Measurements from ENCODE around the gene TXNRD3.
"Not testable (repeated sequence)": the region's sequence is repeated elsewhere in the genome, so short reads cannot be mapped to it uniquely, and the experiment has no call there.

The TXNRD3 gene

DNA sequence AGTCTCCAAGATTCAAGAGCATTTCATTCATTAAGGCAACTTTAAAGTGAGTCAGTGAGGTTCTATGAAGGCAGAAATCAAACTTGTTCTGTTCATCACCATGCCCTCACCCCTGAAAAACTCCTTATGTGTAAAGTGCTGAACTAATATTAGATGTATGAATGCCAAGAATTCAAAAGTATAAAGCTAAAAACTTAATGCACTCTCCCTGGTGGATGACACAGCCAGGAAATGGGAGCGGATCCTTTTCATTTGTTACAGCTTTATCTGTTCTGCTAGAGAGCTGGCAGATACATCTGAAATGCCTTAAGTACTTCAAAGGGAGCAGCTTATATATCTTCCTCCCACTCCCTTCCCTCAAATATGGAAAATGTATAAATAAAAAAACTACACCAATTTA lies 8.2 kb downstream of the TXNRD3 start:
- DNase-seq (ENCODE audit: low read depth), result no peak

DNA sequence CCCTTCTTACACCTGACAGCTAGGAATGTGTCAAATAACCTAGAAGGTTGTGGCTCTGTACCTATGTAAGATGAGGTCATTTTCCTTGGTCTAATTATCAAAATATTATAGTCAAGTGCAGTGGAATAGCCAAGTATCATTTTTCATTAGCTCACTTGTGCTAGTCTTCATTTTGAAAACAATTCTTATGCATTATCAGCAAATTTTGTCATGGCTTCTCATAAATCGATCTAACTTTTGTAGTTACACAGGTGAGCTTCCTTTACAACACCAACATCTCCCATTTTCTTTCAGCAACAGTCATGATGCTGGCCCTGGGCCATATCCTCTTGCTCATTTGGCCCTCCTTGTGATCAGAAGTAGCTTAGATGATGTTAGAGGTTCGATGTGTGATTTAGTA lies 10.3 kb downstream of the TXNRD3 start:
- DNase-seq (ENCODE audit: low read depth), result no peak

DNA sequence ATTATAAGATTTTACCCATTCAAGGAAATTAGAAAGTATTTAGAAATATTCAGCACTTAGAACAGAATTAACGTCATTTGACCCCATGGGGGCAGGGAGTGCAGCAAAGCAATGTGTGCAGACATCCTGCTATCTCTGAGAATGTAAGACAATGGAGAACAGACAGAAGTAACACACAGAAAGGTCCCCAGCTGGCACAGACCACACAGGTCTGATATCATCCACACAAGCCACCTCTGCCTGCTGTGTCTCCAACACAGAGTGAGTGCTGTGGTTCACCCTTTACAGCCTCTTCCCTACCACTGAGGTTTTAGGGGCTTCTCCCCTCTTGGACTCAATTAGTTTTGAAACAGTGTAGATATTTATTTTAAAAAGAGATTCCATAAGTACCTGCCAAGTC lies 16.1 kb downstream of the TXNRD3 start:
- no peak for DNase-seq (ENCODE audit: low read depth)

DNA sequence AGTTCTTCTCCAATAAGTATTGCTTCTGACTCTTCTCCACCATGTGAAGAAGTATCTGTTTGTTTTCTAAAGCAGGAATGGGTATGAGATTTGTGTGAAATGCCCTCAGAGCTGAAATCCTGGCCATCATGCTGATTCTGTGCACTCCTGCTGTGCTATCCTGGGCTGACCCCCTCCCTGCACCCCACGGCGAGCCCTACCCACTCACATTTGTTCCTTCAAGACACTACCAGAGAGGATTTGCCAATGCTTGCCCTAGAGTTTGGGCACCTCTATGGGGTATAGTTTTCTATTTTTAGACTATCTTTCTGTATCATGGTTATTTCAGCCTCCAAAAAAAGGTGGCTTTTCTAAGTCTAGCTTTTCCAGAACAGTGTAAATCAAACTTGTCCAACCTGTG lies 18.5 kb downstream of the TXNRD3 start:
- no peak for DNase-seq (ENCODE audit: low read depth)

DNA sequence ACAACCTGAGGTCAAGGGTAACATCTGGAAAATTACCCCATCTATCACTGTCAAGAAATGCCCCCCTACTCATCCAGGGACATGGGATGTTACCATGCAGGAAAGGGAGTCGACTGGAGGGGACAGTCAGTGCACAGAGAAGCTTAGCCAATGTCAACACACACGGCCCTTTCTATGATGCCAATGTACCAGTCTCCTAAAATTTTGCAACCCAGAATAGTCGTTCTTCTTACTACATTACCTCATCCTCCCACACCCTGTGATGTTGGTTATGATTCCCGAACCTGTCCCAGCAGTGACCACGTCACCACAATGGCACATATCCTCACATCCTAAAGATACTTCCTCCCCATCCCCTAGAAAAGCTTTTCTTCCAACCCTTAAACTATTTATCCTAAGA lies 20.1 kb downstream of the TXNRD3 start:
- no peak for DNase-seq (ENCODE audit: low read depth)

DNA sequence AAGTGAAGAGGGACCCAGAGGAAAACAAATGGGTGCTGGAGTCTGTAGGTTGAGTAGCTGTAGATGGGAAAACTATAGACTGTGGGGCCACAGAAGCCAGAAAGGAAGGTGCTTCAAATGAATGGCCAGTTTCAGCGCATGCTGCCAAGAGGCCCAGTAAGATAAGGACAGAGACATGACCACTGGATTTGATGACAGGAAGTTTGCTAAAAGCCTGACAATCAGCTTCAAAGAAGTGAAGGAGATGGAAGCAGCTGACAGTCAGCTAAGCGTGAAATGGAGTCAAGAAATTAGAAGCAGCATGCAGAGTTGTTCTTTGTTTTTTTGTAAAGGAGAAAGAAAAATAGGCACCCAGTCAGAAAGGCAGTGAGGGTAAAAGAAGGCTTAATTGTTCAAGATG lies 24.9 kb downstream of the TXNRD3 start:
- DNase-seq (ENCODE audit: low read depth), result no peak

DNA sequence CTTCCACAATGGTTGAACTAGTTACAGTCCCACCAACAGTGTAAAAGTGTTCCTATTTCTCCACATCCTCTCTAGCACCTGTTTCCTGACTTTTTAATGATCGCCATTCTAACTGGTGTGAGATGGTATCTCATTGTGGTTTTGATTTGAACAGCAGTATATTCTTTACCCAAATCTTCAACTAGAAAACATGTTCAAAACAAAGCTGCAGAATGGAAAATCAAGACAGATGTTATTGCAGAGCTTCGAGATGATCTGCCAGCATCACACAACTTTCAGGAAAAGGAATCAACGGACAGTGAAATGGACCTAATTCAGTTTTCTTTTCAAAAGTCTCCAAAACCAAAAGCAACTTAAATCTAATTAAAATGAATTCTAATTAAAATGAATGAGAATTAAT lies 29.2 kb downstream of the TXNRD3 start:
- DNase-seq (ENCODE audit: low read depth), result not testable (repeated sequence)

DNA sequence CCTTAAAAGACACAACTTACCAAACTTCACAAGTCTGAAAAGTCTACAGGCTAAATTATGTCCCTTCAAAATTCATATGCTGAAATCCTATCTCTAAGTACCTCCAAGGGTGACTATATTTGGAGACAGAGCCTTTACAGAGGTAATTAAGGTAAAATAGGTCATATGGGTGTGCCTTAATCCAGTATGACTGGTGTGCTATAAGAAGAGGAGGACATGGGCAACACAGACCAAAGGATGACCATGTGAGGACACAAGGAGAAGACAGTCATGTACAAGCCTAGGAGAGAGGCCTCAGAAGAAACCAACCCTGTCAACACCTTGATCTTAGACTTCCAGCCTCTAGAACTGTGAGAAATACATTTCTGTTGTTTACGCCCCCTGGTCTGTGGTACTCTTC lies 32.2 kb downstream of the TXNRD3 start:
- no peak for DNase-seq (ENCODE audit: low read depth)

DNA sequence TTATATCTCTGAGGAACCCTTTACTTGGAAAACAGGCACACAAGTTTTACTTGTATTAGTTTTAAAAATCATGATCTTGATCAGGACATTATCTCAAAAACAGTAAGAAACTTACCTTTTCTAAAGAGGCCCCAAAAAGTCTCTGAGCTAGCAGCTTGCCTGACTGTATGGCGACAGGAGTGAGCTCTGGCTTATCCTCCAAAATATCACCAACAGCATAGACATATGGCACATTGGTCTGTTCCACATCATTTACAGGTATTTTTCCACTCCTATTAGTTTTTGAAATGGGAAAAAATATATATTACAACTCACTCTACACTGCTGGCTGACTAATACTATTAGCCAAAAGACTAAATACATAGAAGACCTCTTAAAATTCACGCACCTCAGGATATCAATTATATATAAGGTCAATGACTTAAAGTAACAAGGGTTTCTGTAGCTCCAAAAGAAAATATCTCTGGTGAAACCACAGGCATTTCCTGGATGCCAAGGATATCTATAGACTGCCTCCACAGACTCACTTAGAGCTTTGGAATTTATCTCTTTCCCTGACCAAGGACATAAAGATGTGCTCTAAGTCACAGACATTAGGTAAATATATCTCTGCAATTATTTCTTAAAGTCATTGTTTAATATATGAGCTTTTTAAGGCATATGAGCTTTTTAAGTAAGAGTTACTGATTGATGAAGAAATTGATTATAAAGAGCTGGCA lies 33.1 kb downstream of the TXNRD3 start:
- no peak for DNase-seq (ENCODE audit: low read depth)

DNA sequence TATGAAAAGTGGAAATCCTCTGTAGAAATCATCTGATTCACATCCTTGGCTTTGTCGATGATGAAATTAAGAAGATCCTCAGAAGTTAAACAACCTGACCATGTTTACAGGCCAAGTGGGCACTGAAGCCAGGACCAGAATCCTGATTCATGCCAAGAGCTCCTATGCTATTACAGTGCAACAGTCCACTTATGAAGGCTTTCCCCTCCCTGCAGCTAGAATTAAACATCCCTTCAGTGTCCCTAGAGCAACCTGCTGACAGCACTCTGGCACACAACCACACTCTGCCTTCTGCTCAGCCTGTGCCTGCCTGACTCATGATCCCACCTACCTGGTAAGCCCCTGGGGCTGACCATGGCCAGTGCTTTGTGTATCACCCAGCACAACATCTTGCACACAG lies 33.8 kb downstream of the TXNRD3 start:
- peak; percentile 38 for DNase-seq (ENCODE audit: low read depth)

DNA sequence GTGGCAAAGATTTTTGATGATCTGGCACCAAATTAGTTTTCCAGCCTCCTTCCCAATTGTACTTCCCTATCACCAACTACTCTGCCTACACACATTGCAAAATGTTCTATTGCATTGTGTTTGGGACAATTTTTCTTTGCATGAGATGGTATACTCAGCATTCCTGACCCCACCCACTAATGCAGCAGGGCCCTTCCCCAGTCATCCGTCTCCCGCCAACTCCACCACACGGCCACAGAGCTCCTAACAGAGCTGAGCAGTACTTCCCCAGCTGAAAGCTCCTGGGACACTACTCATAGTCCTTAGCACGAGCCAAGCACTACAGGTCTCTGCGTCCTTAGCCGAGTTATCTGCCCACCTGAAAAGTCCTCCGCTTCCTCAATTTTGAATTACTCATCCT lies 34.2 kb downstream of the TXNRD3 start:
- DNase-seq (ENCODE audit: low read depth), result no peak

DNA sequence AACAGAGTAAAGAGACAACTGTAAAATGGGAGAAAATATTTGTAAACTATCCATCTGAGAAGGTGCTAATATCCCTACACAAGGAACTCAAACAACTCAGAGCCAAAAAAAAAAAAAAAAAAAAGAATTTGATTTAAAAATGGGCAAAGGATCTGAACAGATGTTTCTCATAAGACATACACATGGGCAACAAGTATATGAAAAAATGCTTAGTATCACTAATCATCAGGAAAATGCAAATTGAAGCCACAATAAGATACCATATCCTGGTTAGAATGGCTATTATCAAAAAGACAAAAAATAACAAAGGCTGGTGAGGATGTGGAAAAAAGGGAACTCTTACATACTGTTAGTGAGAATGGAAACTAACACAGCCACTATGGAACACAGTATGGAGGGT lies 36.2 kb downstream of the TXNRD3 start:
- no peak for DNase-seq (ENCODE audit: low read depth)

DNA sequence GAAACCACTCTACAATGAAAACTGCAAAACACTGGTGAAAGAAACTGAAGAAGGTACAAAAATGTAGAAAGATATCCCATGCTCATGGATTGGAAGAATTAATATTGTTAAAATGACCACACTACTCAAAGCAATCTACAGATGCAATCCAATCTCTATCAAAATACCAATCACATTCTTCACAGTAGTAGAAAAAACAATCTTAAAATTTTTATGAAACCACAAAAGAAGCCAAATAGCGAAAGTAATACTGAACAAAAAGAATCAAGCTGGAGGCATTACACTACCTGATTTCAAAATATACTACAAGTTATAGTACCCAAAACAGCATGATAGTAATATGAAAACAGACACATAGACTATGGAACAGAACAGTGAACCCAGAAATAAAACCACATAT lies 36.9 kb downstream of the TXNRD3 start:
- no peak for DNase-seq (ENCODE audit: low read depth)

DNA sequence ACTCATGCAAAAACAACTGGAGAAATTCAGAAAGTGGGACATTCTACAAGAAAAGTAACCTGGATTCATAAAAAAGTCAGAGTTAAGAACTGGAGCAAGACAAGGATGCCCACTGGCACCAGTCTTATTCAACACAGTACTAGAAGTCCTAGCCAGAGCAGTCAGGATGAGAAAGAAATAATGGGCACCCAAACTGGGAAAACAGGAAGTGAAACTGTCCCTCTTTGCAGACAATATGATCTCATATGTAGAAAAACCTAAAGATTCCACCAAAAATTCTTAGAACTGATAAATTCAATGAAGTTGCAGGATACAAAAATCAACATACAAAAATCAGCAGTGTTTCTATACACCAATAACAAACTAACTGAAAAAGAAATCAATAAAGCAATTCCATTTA lies 37.4 kb downstream of the TXNRD3 start:
- no peak for DNase-seq (ENCODE audit: low read depth)

DNA sequence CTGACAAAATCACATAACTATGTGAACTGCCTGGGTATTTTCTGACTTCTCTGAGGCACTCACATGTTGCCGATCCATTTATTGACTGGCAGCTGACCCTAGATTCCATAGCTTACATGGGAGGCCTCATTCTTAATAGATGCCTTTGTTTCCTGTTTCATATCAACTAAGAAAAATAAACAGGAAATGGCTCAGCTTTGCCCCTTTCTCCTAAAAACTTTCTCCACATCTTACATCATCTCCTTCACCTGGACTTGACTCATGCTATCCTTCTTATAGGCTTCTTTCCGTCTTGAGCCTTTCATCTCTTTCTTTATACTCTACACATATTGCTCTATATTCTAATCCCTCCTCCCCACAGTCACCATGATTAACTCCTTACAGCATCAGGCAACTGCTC lies 38.0 kb downstream of the TXNRD3 start:
- no peak for DNase-seq (ENCODE audit: low read depth)

DNA sequence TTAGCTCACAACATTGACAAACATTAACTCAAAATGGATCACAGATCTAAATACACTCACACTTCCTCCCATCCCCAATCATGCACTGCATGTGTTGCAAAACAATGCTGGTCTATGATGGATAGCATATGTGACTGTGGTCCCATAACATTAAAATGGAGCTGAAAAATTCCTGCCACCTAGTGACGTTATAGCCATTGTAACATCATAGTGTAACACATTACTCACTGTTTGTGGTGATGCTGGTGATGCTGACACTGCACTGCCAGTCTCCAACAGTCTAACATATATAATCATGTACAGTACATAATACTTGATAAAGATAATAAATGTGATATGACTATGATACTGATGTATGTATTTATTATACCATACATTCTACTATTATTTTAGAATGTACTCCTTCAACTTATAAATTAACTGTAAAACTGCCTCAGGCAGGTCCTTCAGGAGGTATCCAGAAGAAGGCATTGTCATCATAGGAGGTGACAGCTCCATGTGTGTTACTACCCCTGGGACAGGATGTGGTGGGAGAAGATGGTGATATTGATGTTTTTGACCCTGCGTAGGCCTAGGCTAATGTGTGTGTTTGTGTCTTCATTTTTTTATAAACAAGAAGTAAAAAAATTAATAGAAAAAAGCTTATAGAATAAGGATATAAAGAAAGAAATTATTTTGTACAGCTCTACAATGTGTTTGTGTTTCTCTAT lies 41.3 kb downstream of the TXNRD3 start:
- peak; percentile 14 for DNase-seq (ENCODE audit: low read depth)

DNA sequence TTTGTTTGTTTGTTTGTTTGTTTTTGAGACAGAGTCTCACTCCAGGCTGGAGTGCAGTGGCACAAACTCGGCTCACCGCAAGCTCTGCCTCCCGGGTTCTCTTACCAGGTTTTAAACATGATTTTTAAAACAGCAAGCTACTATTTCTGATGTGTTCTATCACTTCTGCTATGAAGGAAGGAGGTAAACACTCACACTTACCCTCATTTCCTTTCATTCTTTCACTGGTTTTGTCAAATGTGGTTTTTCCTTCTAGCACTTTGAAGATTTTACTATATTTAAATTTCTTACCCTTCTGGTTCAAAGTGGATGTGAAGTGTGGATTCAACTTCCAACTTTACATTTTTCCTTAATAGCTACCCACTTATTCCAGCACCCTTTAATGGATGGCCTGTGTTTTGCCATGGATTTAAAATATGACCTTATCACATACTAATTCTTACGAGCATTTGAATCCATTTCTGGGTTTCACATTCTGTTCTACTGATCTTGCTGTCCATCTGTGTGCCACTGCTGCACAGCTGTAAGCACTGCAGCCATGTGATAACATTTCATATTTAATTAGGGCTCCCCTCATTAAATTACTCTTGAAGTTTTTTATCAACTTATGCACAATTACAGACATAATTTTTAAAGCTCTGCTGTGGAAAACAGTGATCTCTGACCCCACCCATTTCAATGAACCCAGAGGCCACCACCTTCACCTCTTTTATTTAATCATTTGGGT lies 42.3 kb downstream of the TXNRD3 start:
- DNase-seq (ENCODE audit: low read depth), result no peak

DNA sequence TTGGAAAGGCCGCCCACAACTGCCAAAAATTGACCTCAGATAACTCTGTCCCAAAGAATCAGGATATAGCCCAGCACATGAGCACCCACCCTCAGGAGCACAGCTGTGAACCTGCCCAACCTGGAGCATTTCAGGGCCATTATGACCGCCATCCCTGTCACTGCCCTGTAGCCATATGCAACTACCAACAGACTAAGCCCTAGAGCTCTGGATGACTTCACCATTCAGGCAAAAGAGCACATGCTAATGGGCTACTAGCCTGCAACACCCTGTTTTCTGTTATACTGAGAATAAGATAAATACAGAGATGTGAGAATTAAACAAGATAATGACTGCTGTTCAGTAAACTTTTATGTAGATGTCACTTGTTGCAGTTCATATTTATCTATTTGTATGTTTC lies 45.0 kb downstream of the TXNRD3 start:
- DNase-seq (ENCODE audit: low read depth), result no peak

DNA sequence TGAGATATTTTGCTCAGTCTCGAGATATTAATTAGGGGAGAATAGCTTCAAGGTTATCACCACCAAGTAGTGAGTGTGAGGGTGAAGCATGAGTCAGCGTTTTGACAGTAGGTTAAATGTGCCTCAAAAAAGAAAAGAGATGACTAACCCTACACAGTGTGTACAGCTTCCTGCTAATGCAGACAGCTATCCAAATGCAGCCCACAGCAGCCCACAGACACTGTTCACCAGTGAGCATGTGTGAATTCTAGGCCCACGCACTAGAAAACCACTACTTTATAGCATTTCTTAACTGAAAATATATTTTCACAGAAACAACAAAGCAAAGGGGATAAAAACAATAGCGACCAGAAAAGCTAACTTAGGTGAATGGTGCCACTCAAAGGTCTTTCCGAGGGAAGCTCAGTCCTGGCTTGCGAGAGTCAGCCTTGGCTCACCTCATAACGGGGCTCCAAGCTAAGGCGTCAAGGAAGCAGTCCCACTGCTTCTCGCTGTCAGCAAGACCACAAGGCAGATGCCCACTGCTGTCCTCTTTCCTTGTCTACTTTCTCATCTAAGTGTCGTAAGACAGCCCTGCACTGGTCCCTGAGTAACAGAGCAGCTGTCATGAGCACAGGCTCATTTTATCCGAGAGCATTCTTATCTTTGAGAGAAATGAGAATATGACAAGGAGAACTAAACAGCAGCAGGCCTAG lies 47.6 kb downstream of the TXNRD3 start:
- peak; percentile 19 for DNase-seq (ENCODE audit: low read depth)

DNA sequence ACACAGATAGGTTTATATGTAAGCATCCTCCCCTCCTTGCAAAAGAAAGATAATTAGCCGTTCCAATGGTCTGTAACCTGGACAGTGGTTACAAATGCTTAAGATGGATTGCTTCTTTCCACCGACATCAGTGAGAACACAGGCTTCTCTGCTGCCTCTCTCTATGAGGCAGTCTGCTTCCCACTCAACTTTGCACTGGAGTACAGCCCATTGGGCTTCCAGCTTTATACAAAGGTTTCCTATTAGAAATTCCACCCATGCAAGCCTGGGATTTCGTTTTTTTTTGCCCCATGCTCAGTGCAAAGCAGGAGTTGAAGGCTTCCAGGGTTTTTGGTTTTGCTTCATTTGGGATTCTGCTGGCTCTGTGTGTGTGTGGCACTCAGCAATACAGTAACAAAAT lies 48.9 kb downstream of the TXNRD3 start:
- no peak for DNase-seq (ENCODE audit: low read depth)

DNA sequence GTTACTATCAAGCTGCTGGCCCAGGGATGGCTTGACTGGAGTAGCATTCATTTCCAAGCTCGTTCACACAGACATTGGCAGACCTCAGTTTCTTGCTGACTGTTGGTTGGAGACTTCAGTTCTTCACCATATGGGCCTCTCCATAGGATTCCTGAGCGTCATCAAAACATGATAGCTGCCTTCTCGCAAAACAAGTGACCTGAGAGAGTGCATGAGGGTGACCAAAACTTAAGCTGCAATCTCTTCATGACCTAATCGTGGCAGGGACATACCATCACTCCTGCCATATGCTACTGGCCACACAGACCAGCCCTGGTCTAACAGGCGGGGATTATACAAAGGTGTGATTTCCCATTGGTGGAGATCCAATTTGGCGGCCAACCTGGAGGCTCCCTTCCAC lies 50.2 kb downstream of the TXNRD3 start:
- no peak for DNase-seq (ENCODE audit: low read depth)

DNA sequence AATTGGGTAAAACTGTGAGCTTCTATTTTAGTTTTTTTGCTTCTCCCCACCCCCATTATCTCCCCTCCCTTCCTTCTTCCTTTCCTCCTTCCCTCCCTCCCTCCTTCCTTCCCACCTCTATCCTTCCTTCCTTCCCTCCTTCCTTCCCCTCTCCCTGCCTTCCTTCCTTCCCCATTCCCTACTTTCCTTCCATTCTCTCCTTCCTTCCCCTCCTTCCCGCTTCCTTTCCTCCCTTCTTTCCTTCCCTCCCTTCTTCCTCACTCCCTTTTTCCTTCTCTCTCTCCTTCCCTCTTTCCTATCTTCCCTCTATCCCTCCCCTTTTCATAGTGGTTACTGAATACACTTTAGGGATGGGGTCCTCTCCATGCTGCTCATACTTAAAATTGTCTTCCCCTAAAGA lies 55.8 kb downstream of the TXNRD3 start:
- no peak for DNase-seq (ENCODE audit: low read depth)

DNA sequence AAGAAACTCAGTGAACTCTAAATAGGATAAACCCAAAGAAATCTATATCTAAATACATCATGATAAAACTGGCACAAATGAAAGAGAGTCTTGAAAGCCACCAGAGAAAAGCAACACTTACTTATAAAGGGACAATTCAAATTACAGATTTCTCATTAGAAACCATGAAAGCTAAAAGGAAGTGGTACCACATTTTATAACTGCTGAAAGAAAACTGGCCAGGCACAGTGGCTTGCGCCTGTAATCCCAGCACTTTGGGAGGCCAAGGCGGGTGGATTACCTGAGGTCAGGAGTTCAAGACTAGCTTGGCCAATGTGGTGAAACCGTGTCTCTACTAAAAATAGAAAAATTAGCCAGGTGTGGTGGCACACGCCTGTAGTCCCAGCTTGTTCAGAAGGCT lies 59.4 kb downstream of the TXNRD3 start:
- DNase-seq (ENCODE audit: low read depth), result not testable (repeated sequence)

Measured in GM04504 (cell line).